Subcutaneous adipose tissue (tissue), 4 donors: ENCODE data around the gene CIB2. TPM values are rescaled to one million over a fixed set of nuclear protein-coding genes. Genes with fewer than 3 reads are reported as not detected.

Experiments used
- CTCF ChIP-seq: fragments of 450-650 bp; IDR thresholded peaks from one replicate; pipeline ENCODE4 v1.5.1; 2016; ENCODE audit warnings: low read depth, mild to moderate bottlenecking, control low read depth, antibody characterized with exemption, moderate library complexity
- total RNA-seq, 4 donors: library from RNA; depleted of rRNA; stranded (reverse); fragments of >200 nt; gene quantifications; one replicate each; pipeline ENCODE4 v1.1.0, GENCODE V29; 2016

CIB2 gene
- total RNA-seq, 4 donors from 2014 or later: 3.2 to 6.4 (median 5.9) TPM

GRCh38 chr15:78111788-78112187, 19.5 kb downstream of the CIB2 start:
- no peak for TF ChIP-seq CTCF

GRCh38 chr15:78110916-78111475, 20.2 kb downstream of the CIB2 start:
- no peak for TF ChIP-seq CTCF

- no peak for TF ChIP-seq CTCF
These were observed 21.1 kb downstream of the CIB2 start for GRCh38 chr15:78110096-78110495.

GRCh38 chr15:78109156-78109555, 22.1 kb downstream of the CIB2 start:
- no peak for TF ChIP-seq CTCF

- TF ChIP-seq CTCF: no peak
These were observed 22.8 kb downstream of the CIB2 start for GRCh38 chr15:78108300-78109084.

GRCh38 chr15:78107471-78107870, 23.8 kb downstream of the CIB2 start:
- no peak for TF ChIP-seq CTCF

GRCh38 chr15:78105476-78106241, 25.6 kb downstream of the CIB2 start:
- no peak for TF ChIP-seq CTCF
